HG03108 (cell line): ENCODE data around the gene FBXL13.
"Not testable (repeated sequence)": the region's sequence is repeated elsewhere in the genome, so short reads cannot be mapped to it uniquely, and the experiment has no call there.

Source experiments
- ATAC-seq: cut with Tn5 transposase; IDR thresholded peaks from one replicate; pipeline ENCODE4 v1.9.1; 2021; ENCODE audit warnings: moderate library complexity; ENCODE audit not compliant: unreplicated experiment

FBXL13 gene

DNA sequence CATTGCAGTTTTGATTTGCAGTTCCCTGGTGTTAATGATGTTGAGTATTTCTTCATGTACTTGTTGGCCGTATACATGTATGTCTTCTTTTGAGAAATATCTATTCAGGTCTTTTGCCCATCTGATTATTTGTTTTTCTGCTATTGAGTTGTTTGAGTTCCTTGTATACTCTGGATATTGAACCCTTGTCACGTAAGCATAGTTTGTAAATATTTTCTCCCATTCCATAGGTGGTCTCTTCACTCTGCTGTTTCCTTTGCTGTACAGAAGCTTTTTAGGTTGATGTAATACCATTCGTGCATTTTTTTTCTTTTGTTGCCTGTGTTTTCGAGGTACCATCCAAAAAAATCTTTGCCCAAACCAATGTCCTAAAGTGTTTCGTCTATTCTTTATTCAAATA, 205.4 kb downstream of the FBXL13 start:
- ATAC-seq, result no peak

DNA sequence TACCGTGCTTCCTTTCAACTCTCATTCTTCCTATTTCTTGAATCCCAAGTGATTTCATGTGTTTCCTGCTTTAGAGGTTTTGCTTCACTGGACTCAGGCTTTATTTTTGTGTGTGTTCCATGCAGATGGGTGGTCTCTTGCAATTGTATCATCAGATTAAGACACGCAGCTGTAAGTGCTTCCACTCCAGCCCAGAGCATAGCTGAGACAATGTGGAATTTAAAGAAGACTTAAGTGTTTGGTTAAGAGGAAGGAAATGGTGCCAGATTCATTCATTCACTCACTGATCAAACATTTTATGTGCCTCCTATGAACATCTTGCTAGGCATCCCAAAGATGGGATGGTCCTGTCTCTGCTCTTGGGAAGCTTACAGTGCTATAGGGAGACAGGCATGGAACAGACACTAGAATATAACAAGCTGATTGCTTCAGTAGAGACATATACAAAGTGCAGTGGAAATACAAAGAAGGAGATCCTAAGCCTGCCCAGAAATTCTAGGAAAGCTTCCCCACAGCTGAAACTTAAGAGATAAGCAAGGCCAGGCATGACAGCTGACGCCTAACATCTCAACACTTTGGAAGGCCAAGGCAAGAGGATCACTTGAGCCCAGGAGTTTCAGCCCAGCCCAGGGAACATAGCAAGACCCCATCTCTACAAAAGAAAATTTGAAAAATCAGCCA, 207.9 kb downstream of the FBXL13 start:
- ATAC-seq, result no peak

DNA sequence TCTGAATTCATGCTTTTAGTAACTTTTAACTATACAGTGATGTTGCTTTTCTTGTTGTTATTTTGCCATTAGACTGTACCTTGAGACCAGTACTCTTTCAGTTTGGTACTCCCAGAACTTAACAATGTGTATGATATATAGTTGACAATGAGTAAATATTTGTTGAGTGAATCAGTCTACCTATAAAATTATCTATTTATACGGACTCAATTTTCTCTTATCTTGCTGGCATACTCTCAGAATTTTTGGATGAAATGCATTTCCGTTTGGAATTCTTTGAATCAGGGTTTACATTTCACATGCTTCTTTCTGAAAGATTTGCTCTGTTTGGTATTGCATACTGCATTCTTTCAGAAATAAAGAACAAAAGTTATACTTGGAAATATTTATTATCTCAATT, 209.6 kb downstream of the FBXL13 start:
- ATAC-seq, result no peak

DNA sequence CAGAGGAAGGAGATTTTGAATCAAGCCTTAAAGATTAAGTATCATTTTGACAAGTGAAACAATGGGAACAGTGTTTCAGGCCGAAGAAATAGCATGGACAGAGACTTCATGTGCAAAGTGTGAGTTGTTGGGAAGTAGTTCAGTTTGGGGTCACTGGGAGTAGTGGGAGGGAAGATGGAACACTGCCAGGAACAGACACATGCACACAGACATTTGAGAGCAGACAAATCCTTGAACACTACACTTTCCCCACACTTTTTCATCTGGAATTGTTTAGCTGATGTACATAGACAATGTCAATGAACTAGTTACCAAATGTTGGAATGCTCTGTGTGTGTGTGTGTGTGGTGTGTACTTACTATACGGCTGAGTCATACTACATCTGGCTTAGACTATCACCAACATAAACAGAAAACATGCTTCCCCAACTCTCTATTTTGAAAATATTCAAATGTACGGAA, 214.2 kb downstream of the FBXL13 start:
- ATAC-seq, result no peak

DNA sequence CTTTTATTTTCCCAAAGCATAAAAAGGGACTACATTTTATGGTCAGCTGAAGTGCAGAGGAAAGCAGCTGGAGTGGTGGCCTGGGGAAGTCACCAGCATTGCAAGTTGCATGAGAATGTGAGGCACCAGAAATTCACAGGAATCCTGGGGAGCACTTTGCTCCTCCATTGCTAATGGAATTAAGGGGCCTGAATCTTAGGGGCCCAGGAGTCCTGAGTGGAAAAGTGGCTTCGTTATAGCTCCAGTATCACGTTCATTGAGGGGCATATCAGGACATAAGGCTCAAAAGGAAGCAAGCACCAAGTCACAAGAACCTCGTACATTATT, 214.8 kb downstream of the FBXL13 start:
- ATAC-seq, result no peak

DNA sequence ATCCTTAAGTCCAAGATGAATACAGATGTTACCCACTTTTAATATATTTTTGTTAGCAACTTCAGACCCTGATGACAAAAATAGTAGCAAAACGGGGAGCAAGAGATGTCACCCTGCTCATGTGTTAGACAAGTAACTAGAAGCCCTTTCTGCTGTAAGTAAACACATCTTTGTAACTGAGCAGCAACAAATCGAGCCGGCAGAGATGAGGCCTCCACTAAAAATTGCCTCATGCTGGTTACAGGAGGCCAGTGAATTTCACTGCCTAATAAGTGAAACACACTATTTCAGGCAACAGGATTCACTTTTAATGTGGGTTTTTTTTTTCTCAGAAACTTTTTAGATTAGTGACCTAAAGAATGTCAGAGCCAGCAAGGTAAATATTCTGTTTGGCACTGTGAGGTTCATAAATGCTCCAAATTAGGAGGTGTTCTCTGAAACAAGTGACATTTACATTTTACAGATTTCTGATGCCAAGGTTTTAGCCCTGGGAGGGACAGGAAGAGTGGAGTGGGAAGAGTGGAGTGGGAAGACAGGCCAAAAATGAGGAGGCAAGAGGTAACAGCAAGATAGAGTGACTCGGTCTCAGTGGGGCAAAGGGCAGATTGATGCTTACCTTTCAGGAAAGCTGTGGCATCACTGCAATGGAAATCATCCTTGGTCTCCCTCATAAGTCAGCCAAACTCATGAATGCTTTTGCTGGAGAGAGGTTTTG, 215.4 kb downstream of the FBXL13 start:
- ATAC-seq, result no peak

DNA sequence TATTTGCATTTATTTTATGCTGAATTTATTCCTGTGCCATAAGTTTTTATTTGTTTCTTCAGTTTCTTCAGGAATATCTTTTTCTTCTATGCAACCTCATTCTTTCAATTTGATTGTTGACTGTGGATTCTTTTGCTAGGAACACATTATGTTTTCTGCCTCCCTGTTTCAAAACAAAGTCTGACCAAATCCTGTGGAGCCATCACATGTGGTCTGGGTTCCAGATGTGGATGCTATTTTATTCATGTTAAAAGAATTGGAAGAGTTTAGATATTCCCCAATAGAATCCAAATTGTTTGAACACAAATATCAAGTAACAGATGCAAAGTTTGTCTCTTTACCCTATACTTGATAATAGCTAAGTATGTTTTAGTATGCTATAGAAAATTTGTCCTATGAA, 218.6 kb downstream of the FBXL13 start:
- no peak for ATAC-seq

DNA sequence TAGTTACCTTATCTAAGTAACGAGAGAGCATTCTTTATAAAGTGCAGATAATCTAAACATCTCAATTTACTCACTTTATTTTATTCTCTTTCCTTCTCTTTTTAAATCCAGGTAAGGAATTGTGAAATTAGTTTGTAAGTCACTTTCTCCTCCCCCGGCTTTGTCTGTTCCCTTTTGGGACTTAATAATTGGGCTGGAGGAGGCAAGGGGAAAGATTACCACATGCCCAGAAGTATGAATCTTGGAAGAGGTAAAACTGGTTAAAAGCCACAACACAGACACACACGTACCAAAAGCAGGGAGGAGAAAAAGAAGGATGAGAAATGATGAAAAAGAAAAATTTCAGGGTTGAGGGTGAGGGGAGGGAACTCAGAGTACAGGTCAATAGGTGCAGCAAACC, 225.1 kb downstream of the FBXL13 start:
- ATAC-seq, result no peak

DNA sequence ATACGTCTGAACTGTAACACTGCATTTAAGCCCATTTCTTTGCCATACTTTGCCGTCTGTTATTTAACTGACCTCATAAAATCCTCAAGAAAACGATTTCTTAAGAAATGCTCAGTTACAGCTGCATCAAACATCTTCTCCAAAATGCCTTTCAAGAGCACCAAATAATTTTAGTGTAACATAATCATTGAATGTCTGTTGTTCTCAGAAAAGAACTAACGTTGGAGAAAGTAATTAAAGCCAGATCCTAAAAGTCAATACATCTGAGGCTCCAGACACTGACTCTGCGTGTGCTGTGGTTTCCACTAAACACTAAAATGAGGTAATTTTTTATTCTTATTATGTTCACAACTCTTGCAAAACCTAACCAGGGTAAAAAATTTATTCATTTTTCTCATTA, 225.5 kb downstream of the FBXL13 start:
- ATAC-seq, result no peak

DNA sequence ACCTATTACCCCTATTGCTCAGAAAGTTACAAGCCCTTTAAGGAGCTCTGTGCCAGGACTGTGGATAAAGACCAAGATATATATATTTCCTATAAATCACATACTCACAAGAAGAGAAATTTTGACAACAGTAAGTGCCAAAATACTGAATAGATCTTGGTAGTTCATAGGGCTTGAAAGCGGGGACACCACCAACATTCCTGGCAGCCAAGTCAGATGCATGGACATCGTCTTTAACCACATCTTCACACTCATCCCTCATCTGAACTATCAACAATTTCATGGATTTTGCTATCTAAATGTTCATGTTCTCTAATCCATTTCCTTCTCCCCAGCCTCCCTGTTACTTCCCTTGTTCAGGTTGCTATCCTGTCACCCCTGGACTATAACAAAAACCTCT, 229.2 kb downstream of the FBXL13 start:
- no peak for ATAC-seq

DNA sequence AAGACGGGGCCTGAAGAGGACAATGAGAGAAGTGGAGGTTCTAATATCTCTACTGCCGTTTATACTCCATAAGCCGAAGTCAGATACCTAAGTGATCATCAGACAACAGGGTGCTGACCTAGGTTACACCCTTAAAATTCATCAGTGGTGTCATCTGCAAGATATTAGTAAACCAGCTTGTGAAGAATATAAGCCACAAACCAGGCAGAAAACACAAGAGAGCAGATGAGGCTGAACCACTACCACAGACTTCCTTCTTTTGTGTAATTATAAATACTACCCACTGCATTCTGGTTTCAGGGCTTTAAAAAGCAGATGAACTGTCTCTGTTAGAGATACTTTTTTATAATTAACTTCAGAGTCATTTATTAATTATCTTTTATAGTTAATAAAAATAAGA, 230.7 kb downstream of the FBXL13 start:
- peak; percentile 90 for ATAC-seq

DNA sequence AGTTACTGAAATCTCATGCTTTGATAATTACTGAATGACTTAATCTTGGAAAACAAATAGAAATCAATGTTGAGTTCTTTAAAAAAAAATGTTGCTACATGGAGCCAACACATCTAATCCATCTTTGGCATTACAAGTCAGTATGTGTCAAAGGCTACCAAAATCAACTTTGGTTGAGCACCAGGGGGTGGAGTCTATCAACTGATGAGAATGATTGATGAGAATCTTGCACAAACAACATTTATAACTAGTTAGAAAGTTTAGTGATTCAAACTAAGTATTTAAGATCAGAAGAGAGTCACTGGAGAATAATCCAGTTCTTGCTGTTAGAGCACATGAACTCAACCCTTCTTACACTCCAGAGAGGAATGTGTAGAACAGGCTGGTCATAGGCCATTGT, 232.3 kb downstream of the FBXL13 start:
- ATAC-seq, result no peak

DNA sequence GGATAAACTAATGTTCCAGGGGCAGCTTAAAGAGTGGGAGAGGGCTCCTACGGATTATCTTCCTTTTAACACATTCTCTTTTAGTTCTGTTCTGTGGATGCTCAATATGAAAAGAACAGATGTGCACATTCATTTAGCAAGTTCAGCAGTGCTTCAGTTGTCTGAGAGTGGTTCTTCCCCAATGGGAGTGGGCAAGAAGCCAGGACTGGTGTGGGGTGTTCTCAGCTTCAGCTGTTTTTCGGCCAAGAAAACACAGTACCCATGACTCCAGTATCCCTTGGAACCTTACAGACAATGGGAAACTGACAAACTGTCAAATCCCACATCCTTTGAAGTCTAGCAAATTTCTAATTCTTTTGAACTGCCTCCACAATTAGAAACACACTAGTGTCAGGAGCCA, 233.3 kb downstream of the FBXL13 start:
- no peak for ATAC-seq

DNA sequence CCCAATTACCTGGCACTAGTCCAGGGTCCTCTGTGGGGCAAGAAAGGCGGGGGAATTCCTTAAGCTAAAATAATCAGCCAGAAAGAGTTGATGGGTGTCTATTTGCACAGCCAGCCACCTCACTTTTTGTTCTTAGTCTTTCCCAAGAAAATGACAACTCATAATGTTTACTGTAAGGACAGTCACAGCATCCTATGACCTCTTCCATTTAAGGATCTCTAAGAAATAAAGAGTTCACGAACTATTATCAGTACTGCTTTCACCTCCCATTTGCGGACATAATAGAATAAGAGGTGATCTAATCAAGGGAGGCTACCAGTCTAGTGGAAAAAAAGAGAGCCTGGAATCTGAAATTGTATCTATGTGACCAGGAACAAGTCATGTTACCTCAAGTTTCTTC, 234.2 kb downstream of the FBXL13 start:
- no peak for ATAC-seq

DNA sequence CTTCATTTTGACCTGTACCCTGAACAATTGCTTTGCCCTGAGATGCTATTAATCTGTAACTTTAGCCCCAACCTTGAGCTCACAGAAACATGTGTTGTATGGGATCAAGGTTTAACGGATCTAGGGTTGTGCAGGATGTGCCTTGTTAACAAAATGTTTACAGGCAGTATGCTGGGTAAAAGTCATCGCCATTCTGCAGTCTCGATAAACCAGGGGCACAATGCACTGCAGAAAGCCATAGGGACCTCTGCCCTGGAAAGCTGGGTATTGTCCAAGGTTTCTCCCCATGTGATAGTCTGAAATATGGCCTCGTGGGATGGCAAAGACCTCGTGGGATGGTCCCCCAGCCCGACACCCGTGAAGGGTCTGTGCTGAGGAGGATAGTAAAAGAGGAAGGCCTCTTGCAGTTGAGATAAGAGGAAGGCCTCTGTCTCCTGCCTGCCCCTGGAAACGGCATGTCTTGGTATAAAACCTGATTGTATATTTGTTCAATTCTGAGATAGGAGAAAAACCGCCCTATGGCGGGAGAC, 236.0 kb downstream of the FBXL13 start:
- not testable (repeated sequence) for ATAC-seq

DNA sequence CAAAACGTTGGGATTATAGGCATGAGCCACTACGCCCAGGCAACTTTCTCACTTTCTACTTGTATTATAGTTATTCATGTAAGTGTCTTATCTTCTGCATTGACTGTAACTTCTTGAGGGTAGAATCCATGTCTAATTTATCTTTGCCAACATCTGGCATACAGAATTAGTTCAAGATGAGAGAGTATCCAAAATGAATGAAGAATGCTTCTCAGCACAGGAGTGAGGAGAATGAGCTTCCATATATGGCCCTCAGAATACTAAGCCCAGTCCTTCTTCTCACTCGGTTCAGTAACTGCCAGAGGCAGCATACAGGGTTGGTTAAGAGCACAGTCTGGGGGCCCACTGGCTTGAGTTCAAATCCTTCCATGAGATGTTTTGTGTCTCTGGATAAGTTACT, 236.8 kb downstream of the FBXL13 start:
- ATAC-seq, result no peak

DNA sequence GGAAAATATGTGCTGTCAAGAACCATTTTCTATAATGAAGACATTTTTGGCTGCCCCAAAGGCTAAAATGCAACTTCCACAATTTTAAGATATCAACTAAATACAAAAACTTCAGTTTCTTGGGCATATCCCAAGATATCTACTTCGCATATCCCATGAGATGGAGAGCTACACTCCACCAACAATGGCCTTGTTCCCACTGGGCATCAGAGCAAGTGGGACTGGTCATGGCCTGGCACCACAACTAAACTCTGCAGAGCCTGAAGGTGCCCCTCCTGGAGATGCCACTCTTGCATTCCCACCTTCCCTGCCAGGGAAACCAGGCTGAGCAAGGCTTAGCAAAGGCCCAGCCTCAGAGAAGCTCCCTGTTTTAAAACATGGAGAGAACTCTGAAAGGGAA, 237.6 kb downstream of the FBXL13 start:
- ATAC-seq, result no peak

DNA sequence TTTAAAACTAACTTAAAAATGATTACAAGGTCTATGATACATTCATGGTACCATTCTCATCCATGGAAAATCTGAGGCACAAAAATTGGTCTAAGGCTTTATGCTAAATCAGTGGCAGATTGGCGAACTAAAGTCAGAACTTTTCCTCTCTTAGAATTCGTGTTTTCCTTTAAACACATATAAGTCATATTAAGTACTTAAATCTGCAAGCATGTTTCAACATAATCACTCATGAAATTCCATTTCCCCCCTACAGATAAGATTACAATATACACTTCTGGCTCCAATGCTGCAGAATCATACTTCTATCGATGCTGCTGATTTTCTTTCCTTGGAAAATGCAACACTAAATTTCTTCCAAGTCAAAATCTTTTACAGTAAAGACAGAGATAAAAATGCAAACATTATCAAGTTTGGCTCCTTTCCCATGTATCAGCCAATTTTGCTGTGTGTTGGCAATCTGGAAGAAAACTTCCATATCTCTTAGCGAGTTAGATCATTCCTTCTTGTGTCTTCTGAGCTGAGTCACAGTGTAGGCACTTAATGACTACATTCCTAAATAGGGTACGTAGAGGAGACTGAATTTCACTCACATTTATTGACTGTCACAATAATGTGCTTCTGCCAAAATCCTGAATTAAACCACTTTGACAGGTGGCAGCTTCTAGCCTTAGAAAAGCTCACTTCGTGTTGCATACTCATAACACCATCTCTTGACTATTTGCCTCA, 238.2 kb downstream of the FBXL13 start:
- ATAC-seq, result no peak

DNA sequence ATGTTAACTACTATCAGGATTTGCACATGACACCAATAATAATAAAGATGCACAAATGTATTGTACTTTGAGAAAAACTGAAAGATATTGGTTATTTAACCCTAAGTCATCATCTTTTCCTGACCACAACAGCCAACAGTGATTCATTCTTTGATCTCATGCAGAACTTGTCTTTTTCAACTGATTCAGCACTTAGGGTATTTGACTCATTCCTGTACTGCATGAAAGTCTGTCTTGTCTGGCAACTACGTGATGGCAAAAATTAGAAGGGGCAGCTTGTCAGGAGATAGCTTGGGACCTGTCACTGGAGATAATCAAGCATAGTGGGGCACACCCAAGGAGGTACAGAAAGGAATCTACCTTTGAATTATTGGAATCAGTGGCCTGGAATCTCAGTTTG, 239.6 kb downstream of the FBXL13 start:
- peak; percentile 96 for ATAC-seq

DNA sequence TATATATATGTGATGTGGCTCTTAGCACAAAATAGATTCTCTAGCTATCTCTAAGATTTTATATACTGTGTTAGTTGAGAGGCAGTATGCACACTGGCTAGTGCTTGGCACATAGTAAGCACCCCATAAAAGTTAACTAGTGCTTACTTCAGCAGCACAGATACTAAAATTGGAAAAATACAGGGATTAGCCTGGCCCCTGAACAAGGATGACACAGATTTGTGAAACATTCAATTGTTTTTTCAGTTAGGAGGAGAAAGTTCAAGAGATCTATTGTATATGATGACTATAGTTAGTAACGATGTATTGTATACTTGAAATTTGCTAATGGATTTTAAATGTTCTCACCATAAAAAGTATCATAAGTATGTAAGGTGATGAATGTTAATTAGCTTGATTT, 240.1 kb downstream of the FBXL13 start:
- ATAC-seq, result no peak

DNA sequence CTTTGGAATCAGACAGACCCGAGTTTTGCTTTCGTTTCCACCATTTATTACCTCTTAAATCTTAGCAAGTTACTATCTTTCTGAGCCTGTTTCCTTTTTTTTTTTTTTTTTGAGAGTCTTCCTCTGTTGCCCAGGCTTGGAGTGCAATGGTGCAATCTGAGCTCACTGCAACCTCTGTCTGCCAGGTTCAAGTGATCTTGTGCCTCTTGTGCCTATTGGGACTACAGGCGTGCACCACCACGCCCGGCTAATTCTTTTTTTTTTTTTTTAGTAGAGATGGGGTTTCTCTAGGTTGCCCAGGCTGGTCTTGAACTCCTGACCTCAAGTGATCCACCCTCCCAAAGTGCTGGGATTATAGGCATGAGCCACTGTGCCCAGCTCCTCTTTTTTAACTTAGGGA, 241.3 kb downstream of the FBXL13 start:
- ATAC-seq, result no peak

DNA sequence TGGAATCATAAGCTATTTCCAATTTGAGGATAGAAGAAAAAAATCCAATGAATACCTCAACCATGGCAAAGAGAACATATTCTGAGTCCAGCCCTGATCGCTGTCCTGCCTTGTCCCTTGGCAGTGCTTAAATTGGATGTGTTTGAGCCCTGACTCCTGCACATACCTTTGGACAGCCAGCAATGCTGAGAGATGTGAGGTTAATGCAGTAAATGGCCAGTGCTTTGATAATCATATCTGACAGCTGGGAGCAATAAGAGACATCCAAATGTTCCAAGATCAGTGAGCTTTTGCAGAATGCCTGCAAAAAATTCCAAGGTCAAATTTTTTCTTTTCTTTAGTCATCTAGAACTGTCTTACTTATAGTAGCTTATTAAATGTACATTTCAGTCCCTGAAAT, 241.9 kb downstream of the FBXL13 start:
- no peak for ATAC-seq
